Hematopoietic multipotent progenitor cell treated with erythropoietin and hydrocortisone succinate and interleukin-3 and kit ligand, for 4 days (in vitro differentiated cells): Measurements from ENCODE around the gene PCBP3.
A peak's percentile ranks its signal among the peaks of the same experiment; 100 is the strongest.

ENCODE experiments used
- DNase-seq: peaks from one replicate; pipeline ENCODE4 v3.0.0-alpha.2; 2015

PCBP3 gene

DNA sequence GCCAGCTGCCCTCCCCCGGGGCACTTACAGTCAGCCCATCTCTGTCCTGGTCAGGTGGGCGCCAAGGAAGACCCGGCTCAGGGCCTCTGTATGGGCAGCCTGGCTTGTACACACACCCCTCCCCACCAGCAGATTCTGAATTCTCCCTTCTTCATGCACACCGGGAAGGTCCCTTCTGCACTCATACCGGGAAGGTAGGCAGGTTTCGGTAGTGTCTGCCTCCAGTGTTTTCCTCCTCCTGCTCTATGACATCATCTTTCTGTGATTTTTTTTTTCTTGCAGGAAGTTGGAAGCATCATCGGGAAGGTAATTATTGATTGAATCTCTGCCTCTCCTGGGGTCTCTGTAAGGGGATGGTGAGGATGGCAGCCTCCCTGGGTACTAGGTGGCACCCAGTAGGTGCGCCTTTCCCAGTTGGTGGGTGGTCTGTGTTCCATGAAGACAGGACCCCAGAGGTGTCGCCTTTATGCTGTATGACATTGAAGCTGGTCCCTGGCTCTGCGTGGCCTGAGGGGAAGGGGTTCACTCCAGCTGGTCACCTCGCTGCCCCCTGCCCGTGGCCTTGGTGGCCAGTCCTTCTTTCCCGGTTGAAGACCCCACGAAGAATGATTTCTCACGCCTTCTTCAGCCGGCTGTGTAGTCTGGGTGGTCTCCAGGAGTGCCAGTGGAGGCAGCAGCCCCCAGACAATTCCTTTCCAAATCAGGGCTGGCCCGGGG is 255.9 kb downstream of the PCBP3 start:
- DNase-seq = no peak

DNA sequence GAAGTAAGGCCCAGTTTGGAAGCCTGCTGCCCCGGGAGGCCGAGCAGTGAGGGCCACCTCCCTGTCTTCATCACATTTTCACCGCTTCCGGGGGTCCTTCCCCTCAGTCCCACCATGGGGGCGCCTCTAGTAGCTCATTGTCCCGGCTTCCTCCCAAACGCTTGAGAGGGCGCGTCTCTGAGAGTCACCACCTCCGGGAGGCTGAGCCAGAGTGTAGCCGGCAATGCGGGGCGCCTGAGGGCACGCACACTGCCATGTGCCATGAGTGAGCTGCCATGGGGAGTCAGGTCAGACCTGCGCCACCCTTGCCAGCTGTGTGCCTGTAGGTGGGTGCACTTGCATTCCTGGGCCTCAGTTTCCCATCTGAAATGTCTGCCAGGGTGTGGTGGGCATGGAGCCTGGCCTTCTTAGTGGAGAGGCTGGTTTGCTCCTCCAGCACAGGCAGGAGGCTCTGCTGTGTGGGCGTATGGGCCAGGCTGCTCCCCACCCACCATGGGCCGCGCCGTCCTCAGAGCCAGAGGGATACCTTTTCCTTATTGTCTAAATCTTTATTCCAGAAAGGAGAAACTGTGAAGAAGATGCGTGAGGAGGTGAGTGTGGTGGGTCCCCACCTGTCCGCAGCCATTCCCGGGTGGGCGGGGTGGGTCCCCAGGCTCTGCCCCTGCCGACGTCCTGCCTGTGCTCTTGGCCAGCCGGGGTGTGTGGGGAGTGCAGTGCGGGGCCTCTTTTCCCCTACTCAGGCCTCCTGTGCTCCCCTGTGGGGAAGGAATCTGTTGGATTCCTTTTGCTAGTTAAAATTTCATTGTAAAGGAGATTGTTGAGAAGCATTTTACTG is 256.7 kb downstream of the PCBP3 start:
- DNase-seq = no peak

DNA sequence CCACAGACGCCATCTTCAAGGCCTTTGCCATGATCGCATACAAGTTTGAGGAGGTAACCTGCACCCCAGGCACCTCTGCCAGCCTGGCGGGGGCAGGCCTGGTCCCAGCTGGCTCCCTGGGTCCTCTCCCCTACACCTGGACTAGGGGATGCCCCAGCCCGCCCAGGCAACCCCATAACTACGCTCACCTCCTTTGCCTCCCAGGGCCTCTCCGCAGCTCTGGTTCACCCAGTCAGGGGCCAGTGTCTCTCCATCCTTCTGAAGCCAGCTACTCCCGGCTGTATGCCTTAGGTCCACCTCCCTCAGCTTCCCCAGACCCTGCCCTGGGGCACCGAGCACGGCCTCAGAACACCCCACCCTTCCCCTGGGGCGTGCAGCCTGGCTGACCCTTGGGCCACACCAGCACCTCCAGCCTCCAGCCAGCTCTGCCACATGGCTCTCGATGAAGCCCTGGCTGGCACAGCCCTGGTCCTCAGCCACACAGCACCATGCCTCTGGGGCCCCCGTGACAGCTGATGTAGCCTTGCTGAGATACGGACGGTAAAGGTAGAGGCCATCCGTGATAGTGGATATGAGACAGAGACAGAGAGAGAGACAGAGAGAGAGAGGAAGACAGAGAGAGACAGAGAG is 257.7 kb downstream of the PCBP3 start:
- no peak for DNase-seq

- DNase-seq = no peak
Measured at GRCh38 chr21:45902292-45902995, 258.9 kb downstream of the PCBP3 start.

- DNase-seq = no peak
Measured at GRCh38 chr21:45905196-45905595, 261.7 kb downstream of the PCBP3 start.

GRCh38 chr21:45906196-45906805 is 262.8 kb downstream of the PCBP3 start:
- no peak for DNase-seq

GRCh38 chr21:45906859-45907258 is 263.3 kb downstream of the PCBP3 start:
- no peak for DNase-seq

DNA sequence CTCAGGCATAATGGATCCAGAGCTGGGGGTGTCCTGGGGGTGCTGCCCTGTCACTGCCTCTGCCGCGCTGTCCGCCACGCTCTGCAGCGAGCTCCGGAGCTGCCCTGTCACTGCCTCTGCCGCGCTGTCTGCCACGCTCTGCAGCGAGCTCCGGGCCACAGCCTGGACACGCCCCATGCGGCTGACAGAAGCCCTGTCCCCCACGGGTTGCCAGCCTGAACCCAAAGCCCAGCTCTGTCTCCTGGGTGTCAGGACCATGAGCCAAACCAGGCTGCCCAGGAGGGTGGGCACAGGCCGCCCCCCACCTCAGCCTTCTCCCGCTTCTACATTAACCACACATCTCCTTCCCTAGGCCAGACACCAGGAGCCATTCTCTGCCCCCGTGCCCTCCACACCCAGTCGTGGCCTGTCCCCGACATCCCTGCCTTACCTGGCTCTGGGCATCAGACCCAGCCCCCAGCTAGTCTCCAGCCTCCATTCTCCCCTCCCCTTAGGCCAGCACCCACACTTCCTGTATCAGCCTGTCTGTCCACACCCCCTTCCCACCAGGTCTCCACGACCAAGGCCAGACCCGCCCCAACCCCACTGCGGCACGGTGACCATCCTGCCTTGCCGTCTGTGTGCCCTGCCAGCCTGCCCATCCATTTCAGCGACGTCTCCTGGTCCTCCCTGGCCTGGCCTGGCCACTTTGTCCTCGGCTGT is 265.2 kb downstream of the PCBP3 start:
- no peak for DNase-seq

DNA sequence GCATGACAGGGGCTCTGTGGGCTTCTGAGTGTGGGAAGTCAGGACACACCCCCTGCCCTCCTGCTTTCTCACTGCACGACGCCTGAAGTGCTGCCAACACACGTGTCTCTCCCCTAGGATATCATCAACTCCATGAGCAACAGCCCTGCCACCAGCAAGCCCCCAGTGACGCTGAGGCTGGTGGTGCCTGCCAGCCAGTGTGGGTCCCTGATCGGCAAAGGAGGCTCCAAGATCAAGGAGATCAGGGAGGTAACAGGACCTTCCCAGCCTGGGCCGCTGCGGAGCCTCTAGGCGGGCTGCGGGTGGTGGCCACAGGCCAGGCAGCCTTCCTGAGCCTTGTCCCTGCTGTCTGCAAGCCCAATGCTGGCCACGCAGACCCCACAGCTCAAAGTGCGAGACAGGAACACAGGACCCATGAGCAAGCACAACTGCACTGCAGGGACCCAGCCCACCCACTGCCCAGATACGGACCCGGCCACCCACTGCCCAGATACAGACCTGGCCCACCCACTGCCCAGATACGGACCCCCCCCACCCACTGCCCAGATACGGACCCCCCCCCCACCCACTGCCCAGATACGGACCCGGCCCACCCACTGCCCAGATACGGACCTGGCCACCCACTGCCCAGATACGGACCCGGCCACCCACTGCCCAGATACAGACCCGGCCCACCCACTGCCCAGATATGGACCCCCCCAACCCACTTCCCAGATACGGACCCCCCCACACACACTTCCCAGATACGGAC is 265.9 kb downstream of the PCBP3 start:
- DNase-seq = no peak

- no peak for DNase-seq
Measured at GRCh38 chr21:45910155-45910547, 266.6 kb downstream of the PCBP3 start.

GRCh38 chr21:45910548-45911221 is 267.2 kb downstream of the PCBP3 start:
- DNase-seq = peak; percentile 22

DNA sequence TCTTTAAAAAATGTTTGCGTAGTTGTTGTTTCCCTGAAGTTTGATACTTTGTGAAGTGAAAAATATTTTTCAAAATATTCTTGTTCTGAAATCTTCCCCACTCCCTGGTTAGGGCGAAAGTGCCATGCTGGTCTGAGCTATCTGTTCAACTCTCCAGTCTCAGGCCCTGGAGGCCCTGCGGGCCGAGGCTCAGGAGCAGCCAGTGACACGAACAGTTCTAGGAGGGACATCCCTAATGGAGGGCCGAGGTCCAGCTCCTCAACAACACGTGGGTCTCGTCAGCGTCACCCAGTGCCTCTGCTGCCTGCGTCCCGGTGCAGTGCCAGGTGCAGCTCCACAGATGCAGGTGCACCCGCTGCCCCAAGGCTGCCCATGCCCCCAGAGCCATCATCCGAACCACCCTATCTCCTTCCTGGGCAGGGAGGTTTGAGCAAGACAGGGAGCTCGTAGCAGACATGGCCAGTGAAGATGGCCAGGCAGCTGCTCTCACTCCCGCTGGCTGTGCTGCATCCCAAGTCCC is 268.3 kb downstream of the PCBP3 start:
- no peak for DNase-seq

- no peak for DNase-seq
Measured at GRCh38 chr21:45912611-45913417, 269.3 kb downstream of the PCBP3 start.

GRCh38 chr21:45913418-45913765 is 269.9 kb downstream of the PCBP3 start:
- DNase-seq = no peak

DNA sequence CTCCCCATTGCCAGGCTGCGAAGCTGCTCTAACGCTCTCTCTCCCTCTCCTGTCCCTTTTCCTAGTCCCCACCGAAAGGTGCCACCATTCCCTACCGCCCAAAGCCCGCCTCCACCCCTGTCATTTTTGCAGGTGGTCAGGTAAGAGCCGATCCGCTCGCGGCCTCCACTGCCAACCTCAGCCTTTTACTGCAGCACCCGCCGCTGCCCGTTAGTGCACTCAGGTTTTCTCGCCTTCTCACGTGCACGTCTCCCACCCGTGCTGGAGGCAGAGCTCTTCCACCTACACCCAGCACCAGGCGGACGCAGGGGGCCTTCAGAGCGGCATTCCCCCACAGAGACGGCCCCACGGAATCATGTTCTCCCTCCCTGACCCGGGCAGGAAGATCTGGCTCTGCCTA is 270.4 kb downstream of the PCBP3 start:
- no peak for DNase-seq

DNA sequence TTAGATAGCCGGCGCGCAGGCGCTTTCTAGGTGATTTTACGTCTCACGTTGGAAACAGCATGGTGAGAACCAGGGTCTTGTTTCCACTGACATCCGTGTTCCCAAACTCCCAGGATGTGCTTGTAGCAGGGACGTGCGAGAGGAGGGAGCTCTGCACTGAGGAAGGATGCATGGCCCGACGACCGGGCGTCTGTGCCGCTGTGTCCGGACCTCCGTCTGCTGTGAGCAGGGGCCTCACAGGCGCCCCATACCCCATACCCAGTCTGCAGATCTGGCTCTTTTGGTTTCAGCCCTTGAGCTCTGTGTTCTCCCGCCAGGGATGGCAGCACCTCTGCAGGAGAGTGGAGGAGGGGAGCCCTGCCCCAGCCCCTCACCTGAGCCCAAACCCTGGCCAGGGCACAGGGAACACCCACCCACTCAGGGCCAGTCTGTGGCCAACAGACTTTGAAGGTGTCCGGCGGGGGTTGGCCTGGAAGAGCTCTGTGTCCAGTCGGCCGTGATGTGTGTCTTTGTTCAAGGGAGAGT is 270.9 kb downstream of the PCBP3 start:
- no peak for DNase-seq

DNA sequence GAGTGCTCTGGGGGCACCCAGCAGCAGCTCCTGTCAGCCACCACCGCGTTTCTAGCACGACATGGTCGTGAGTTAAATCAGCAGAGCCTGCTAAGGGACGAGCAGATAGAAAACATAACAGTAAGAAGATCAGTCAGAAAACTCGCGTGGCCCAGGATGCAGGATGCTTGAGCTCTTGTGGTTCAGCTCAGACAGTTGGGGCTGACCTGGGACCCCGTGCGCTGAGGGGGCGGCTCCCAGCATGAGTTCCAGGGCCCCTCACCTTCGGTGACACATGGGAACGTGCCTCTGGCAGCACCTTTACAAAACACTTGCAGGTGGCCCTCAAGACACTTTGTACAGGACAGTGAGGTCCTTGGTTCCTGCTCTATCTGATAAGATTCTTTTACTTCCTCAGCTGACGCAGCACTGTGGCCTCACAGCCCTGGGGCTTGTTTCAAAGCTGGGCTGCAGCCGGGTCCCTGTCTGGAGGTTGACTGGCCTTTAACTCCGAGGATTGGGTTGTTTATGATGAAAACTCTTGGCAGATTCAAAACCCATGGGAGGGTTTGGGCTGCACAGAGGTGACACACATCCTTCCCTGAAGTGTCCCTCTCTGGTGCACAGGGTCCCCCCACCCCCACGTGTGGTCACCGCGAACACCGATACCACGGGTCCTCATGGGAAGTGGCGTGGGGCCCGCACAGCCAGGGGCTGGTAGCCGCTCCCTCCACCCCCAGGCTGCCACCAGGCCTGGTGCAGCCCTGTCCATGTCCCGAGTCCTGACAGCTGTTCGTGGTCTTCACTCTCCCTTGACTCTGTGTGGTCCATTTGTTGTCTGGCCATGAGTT is 272.7 kb downstream of the PCBP3 start:
- peak; percentile 77 for DNase-seq

DNA sequence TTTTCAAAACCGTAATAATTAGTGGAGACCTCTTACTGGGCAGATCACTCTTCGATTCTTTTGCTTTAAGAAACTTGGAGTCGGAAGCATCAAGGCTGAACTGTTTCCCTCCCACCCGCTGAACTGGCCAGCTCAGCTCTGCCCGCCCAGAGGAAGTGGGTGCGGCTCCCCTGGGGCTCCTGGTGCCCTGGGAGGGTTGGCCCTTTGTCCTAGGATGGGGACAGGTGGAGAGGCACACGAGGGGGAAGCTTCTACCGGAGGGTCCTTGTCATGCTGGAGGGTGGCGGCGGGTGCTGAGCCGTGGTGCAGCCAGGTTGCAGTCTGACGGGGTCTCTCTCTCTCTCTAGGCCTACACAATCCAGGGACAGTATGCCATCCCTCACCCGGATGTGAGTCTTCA is 273.7 kb downstream of the PCBP3 start:
- DNase-seq = no peak

DNA sequence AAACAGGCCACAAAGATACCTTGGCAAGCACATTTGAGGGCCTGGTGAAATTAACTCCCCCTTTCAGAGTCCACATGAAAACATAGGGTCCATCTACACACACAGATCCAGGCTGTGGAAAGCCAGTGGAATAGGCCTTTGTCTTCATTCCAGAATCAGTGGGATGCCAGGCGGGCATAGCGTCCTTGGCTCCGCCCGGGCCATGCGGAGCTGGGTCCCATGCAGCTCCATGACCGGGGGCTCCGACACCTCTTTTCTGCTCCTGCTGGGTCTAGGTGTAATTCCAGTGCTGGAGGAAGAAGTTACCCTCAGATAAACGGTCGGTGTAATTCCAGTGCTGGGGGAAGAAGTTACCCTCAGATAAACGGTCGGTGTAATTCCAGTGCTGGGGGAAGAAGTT is 274.5 kb downstream of the PCBP3 start:
- no peak for DNase-seq
